AG10803 (cell line): Measurements from ENCODE around the gene ZNF557.

ENCODE experiments used
- DNase-seq: peaks from one replicate; pipeline ENCODE4 v3.0.0; 2010; ENCODE audit warnings: low read depth
- H3K4me3 ChIP-seq: 2 replicates; pipeline ENCODE4 v1.5.1; 2011; ENCODE audit warnings: mild to moderate bottlenecking, low read length, control low read depth
- CTCF ChIP-seq: conservative IDR thresholded peaks from 2 replicates; pipeline ENCODE4 v1.5.1; 2011; ENCODE audit warnings: mild to moderate bottlenecking, low read length, control low read depth, inconsistent platforms

The ZNF557 gene

GRCh38 chr19:7124782-7125181 is 55.3 kb downstream of the ZNF557 start:
- DNase-seq: no peak
- H3K4me3 ChIP-seq: no peak overlapping the region
- no peak for TF ChIP-seq CTCF

GRCh38 chr19:7125221-7125620 is 55.7 kb downstream of the ZNF557 start:
- no peak for TF ChIP-seq CTCF
- no peak for DNase-seq
- H3K4me3 ChIP-seq: no peak overlapping the region

GRCh38 chr19:7126132-7126531 is 56.6 kb downstream of the ZNF557 start:
- DNase-seq: no peak
- TF ChIP-seq CTCF: no peak
- no peak overlapping the region for H3K4me3 ChIP-seq

- no peak for DNase-seq
- no peak for TF ChIP-seq CTCF
- no peak overlapping the region for H3K4me3 ChIP-seq
Measured at GRCh38 chr19:7130043-7130442, 60.5 kb downstream of the ZNF557 start.

- no peak for DNase-seq
- no peak overlapping the region for H3K4me3 ChIP-seq
- no peak for TF ChIP-seq CTCF
Measured at GRCh38 chr19:7132054-7132453, 62.6 kb downstream of the ZNF557 start.

GRCh38 chr19:7137120-7137519 is 67.6 kb downstream of the ZNF557 start:
- no peak for DNase-seq
- TF ChIP-seq CTCF: no peak
- H3K4me3 ChIP-seq: no peak overlapping the region
